Vagina (tissue), 2 donors: ENCODE measurements around the gene SEPTIN5. TPM values are rescaled to one million over a fixed set of nuclear protein-coding genes. Genes with fewer than 3 reads are reported as not detected.

ENCODE experiments used
- DNase-seq, 2 donors: peaks; one replicate each; pipeline ENCODE4 v3.0.0-alpha.2; 2017; ENCODE audit errors: extremely low spot score in 2 of 2
- H3K27ac ChIP-seq: fragments of 200-600 bp; sonication (generic); one replicate; pipeline ENCODE4 v1.5.1; 2019
- H3K27me3 ChIP-seq: fragments of 200-600 bp; sonication (generic); one replicate; pipeline ENCODE4 v1.5.1; 2019
- H3K36me3 ChIP-seq, 2 donors: fragments of 200-600 bp; sonication (generic); one replicate each; pipeline ENCODE4 v1.5.1; 2017 to 2019
- H3K4me1 ChIP-seq: fragments of 200-600 bp; sonication (generic); one replicate; pipeline ENCODE4 v1.5.1; 2019
- H3K4me3 ChIP-seq, 2 donors: fragments of 200-600 bp; sonication (generic); 1 replicate in 1 of 2; 2 replicates in 1 of 2; pipeline ENCODE4 v1.5.1; 2016 to 2019
- H3K9me3 ChIP-seq: fragments of 200-600 bp; sonication (generic); one replicate; pipeline ENCODE4 v1.5.1; 2019
- POLR2A ChIP-seq, 2 donors: fragments of 450-650 bp; IDR thresholded peaks; one replicate each; pipeline ENCODE4 v1.6.1; 2017; ENCODE audit warnings: antibody characterized with exemption in 2 of 2, mild to moderate bottlenecking in 2 of 2, moderate library complexity in 2 of 2
- POLR2AphosphoS5 ChIP-seq, 2 donors: sonication (generic); formaldehyde crosslinking; IDR thresholded peaks; one replicate each; pipeline ENCODE4 v1.9.0; 2017; ENCODE audit warnings: antibody characterized with exemption in 2 of 2, mild to moderate bottlenecking in 2 of 2, low read depth in 1 of 2; ENCODE audit not compliant: insufficient read depth in 1 of 2
- intact Hi-C: fragments of 100-400 bp; cut with DNase I; formaldehyde crosslinking; loops from one replicate; pipeline ENCODE4 v1.15.1; 2023
- total RNA-seq: library from RNA; depleted of rRNA; stranded (reverse); fragments of >200 nt; gene quantifications from one replicate; pipeline ENCODE4 v1.2.3, GENCODE V29; 2016
- TF ChIP-seq, protein P1 (sequence below), 3 experiments: fragments of 450-650 bp in 2 of 3; fragments of 200-600 bp in 1 of 3; sonication (generic) in 1 of 3; IDR thresholded peaks; one replicate each; pipeline ENCODE4 v1.5.1; 2017 to 2019; ENCODE audit warnings: antibody characterized with exemption in 3 of 3, mild to moderate bottlenecking in 2 of 3, moderate library complexity in 2 of 3

SEPTIN5 gene
- total RNA-seq, 1 donor from 2014 or later: 67.3 TPM

DNA sequence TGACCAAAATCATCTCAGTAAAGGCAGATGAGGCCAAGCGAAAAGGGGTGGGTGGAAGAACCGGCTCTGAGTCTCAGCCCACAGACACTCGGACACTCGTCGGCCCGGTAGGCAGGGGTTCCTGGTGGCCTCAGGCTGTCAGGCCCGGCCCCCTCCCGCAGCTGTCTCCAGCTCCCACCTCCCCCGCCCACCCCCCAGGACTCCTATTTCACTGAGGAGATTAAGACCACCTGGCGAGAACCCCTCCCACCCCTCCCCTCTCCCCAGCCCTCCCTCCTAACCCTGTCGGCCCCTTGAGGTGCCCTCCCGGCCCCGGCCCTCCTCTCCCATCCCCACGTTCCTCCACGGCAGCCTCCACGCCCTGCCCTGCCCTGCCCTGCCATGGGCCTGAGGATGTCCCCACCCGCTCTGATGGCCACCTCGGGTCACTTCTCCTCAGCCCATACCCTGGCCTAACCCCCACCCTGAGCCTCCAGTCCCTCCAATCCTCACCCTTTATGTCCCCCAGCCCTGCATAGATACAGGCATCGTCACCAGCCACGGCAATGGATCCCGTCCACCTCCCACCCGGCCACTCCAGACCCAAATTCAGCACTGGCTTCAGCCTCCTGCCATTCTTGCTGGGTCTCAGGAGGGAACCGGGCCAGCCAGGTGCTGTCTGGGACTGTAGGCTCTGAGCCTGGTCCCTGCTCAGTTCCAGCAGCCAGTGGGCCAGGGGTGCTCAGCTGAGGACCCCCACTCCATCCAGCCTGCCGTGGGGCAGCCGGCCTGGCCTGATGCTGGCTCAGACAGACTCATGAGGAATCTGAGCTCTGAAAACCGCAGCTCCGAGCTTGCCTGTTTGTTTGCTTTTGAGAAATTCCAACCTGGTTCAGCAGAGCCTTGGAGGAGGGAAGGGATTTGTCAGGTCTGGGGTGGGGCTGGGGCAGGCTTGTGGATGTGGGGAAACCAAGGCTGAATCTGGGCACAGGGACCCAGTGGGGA, 36.5 kb downstream of the SEPTIN5 start:
- no peak for DNase-seq
- Histone ChIP-seq H3K27me3 (peaks cover 6% of the 10 kb centered on the region), H3K9me3 (no peaks in the 10 kb centered on the region), H3K27ac (no peak overlapping the region), H3K4me3 (no peak overlapping the region), H3K4me1 (peaks cover 12% of the 10 kb centered on the region), H3K36me3 (no peaks in the 10 kb centered on the region)
- intact Hi-C loops: no loop called here
- no peak for TF ChIP-seq POLR2AphosphoS5 (IDR thresholded peaks at IDR 0.05; ENCODE audit: insufficient read depth in 1 of 2, low read depth in 1 of 2)
- no peak for TF ChIP-seq POLR2A (IDR thresholded peaks at IDR 0.05)
- TF ChIP-seq, protein P1, sequence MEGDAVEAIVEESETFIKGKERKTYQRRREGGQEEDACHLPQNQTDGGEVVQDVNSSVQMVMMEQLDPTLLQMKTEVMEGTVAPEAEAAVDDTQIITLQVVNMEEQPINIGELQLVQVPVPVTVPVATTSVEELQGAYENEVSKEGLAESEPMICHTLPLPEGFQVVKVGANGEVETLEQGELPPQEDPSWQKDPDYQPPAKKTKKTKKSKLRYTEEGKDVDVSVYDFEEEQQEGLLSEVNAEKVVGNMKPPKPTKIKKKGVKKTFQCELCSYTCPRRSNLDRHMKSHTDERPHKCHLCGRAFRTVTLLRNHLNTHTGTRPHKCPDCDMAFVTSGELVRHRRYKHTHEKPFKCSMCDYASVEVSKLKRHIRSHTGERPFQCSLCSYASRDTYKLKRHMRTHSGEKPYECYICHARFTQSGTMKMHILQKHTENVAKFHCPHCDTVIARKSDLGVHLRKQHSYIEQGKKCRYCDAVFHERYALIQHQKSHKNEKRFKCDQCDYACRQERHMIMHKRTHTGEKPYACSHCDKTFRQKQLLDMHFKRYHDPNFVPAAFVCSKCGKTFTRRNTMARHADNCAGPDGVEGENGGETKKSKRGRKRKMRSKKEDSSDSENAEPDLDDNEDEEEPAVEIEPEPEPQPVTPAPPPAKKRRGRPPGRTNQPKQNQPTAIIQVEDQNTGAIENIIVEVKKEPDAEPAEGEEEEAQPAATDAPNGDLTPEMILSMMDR (IDR thresholded peaks at IDR 0.05): no peak

DNA sequence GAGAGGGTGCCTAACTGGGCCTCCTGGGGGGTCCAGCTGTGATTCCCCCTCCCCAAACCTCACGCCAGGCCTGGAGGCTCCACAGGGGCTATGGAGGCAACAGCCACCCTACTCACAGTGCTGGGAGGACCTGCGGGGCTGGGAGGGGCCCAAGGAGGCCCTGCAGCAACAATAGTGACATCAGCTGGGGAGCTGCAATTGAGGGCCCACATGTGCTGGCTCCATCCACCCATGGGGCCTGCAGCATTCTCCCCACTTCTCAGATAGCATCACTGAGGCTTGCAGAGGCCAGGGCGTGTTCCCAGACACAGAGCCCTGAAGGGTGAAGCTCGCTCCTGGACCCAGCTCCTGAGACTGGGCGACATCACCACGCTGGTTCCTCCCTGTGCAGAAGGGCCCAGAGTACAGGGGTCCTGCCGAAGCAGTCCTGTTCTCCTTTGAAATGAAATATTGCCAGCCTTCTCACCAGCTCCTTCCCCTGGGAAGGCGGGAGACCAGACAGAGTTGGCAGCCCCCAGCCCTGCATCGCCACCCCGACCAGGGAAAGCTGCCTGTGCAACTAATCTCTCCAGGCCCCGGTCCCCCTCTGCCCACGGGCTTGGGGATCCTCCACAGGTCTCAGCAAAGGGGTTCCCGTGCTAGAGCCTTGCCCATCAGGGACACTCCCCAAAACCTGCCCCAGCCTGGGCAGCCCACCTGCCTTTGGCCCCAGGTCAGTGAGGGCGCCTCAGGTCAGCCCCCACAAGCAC, 37.4 kb downstream of the SEPTIN5 start:
- DNase-seq: no peak
- no peaks in the 10 kb centered on the region for H3K36me3 ChIP-seq
- TF ChIP-seq POLR2AphosphoS5 (IDR thresholded peaks at IDR 0.05; ENCODE audit: insufficient read depth in 1 of 2, low read depth in 1 of 2): no peak
- no peak for TF ChIP-seq POLR2A (IDR thresholded peaks at IDR 0.05)
- TF ChIP-seq, protein P1 (IDR thresholded peaks at IDR 0.05): no peak
- no peaks in the 10 kb centered on the region for H3K9me3 ChIP-seq
- intact Hi-C loops: no loop called here
- H3K27ac ChIP-seq: no peak overlapping the region
- H3K4me1 ChIP-seq: peaks cover 20% of the 10 kb centered on the region
- H3K27me3 ChIP-seq: peaks cover 9% of the 10 kb centered on the region
- H3K4me3 ChIP-seq: no peak overlapping the region

DNA sequence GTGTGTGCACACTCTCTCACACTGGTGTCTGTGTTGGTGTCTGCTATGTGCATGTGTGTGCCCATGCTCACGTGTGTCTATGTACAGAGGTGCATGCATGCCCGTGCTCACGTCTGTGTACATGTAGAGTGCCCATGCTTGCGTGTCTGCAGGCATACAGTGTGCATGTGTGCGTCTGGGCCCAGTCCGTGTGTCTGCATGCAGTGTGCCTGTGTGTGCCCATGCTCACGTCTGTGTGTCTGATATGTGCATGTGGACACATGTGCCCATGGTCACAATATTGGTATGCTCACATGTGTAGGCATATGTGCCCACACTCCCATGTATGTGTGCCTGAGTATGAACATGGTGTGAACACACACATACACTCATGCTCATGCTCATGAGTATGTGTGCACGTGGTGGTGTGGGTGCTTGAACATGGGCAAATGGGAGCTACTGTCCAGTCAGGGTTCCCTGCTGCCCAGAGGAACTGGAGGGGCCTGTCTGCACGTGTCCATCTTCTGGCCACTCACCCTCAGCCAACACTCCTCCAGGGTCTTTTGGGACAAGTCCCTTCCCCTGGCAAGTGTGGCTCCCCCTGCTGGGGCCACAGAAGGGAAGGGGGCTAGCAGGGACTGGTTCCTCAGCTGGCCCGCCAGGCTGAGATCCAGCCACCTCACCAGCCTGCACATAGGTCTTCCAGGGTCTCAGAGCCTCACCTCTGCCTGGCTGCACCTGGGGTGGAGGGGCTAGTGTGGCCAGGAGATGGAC, 39.0 kb downstream of the SEPTIN5 start:
- intact Hi-C loops: no loop called here
- TF ChIP-seq POLR2A (IDR thresholded peaks at IDR 0.05) (no peak), POLR2AphosphoS5 (IDR thresholded peaks at IDR 0.05; ENCODE audit: insufficient read depth in 1 of 2, low read depth in 1 of 2) (no peak)
- TF ChIP-seq, protein P1 (IDR thresholded peaks at IDR 0.05): no peak
- Histone ChIP-seq H3K27me3 (peaks cover 9% of the 10 kb centered on the region), H3K36me3 (no peaks in the 10 kb centered on the region), H3K9me3 (no peaks in the 10 kb centered on the region), H3K4me3 (no peak overlapping the region), H3K27ac (no peak overlapping the region), H3K4me1 (peaks cover 29% of the 10 kb centered on the region)
- no peak for DNase-seq

DNA sequence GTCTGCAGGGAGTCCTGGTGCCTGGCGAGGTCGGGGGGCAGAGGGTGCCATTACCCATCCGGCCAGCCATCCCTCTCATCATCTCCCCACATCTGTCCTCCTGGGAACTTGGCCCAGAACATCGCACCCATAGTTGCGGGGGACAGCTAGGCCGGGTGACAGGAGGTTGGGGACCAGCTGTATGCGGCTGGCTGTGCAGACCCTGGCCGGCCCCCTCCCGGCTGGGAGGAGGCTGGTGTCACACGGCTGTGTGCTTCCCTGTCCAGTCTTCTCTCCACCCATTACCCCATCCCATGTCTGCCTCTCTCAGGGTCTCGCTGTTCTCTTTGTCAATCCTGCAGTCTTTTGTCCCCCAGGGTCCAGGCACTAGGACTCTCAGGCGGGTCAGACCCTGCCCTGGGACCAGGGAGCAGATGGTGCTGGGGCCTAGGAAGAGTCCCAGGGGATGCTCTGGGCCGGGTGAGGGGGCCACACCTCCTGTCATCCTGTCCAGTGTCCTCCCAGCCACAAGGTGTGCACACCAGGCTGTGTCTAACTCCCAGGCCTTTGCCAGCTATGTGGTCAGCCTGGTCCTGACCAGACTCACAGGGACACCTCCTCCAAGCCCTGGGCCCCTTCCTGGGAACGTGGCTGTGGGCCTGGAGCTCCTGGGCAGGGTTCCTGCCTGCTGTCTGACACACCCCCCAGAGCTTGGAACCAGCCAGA, 39.8 kb downstream of the SEPTIN5 start:
- TF ChIP-seq POLR2A (IDR thresholded peaks at IDR 0.05) (no peak), POLR2AphosphoS5 (IDR thresholded peaks at IDR 0.05; ENCODE audit: insufficient read depth in 1 of 2, low read depth in 1 of 2) (no peak)
- TF ChIP-seq, protein P1 (IDR thresholded peaks at IDR 0.05): no peak
- intact Hi-C loops: no loop called here
- no peaks in the 10 kb centered on the region for H3K9me3 ChIP-seq
- H3K27me3 ChIP-seq: peaks cover 13% of the 10 kb centered on the region
- no peak for DNase-seq
- no peaks in the 10 kb centered on the region for H3K36me3 ChIP-seq
- no peak overlapping the region for H3K4me3 ChIP-seq
- peaks cover 33% of the 10 kb centered on the region for H3K4me1 ChIP-seq
- H3K27ac ChIP-seq: no peak overlapping the region
